Retinal pigment epithelial cell (primary cell): ENCODE data around the gene CACNA1C.

ENCODE experiments used
- DNase-seq: peaks from one replicate; pipeline ENCODE4 v3.0.0-alpha.2; 2010; ENCODE audit warnings: low read depth
- H3K4me3 ChIP-seq: 2 replicates; pipeline ENCODE4 v1.5.1; 2011; ENCODE audit warnings: mild to moderate bottlenecking, low read length, control low read depth, moderate library complexity
- CTCF ChIP-seq: conservative IDR thresholded peaks from 2 replicates; pipeline ENCODE4 v1.5.1; 2011; ENCODE audit warnings: low read depth, low read length, control low read depth, inconsistent platforms

Gene CACNA1C

GRCh38 chr12:2353281-2353680 is 300.5 kb downstream of the CACNA1C start:
- TF ChIP-seq CTCF, result no peak
- DNase-seq, result no peak
- no peak overlapping the region for H3K4me3 ChIP-seq

DNA sequence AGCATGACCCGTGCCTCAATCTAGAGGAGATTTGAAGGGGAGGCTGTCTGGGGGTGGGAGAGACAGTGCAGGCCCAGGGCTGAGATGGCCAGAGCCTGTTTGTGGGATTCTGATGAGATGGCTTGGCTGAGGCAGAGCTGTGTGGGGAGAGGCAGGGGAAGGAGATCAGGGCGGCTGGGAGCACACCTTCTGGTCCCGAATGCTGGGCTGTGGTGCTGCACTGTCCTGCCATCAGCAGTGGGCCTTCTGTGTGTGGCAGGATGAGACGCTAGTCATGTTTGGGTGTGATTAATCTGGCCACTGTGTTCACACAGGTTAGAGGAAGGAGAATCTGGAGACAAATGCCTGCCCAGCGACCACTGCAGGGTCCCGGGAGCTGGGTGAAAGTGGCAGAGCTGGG is 300.9 kb downstream of the CACNA1C start:
- no peak for TF ChIP-seq CTCF
- no peak for DNase-seq
- H3K4me3 ChIP-seq, result no peak overlapping the region

DNA sequence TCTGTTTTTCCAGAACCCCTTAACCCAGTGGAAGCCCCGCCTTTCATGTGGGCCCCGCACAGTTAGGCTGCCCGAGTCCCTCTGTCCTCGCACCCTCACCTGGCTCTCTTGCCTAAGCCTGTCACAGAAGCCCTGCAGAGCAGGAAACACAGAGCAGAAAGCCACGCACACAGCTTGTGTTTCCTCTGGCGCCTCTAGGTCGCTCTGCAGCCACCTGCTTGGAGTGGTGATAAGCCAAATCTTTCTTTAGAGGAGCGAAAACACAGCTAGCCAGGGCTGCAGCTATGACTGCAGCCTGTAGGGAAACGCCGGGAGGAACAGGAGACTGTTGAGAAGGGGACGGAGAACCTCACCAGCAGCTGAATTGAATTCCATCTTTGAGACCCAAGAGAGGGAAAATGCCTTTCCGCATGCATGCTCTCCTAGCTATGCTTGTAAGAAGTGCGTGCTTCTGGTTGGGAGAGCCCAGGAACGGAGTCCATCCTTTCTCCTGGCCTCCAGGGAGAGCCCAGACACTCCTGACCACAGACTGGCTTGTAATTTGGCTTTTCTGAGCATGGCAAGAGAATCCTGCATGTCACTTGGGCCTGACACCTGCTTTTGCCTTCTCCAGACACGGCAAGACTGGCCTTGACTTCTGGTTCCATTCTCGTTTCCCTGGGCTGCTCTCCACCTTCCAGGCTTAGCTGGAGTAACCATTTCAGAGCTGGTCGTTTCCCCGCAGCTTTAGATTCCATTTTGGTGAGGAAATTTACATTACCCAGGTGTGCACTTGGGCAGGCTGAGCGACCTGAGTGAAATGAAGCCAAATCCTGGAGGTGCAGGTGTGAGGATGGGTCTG is 301.6 kb downstream of the CACNA1C start:
- no peak for DNase-seq
- H3K4me3 ChIP-seq, result no peak overlapping the region
- TF ChIP-seq CTCF, result no peak

DNA sequence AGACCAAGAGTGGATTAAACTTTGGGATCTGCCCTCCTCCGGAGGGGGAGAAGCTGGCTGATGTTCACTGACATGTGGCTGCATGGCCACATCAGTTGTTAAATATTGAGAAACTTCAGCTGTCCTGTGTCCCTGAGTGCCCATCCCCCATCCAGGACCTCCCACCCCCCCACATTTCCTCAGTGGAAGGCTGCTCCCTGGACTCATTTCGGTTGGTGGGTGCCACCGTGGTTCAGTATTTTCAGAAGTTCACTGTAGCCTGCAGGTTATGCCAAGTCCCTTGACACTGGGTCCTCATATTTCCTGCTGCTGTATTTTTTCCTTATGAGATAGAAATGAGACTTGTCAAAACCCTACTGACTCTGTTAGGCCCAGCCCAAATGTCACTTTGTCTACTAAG is 302.4 kb downstream of the CACNA1C start:
- DNase-seq, result no peak
- TF ChIP-seq CTCF, result no peak

DNA sequence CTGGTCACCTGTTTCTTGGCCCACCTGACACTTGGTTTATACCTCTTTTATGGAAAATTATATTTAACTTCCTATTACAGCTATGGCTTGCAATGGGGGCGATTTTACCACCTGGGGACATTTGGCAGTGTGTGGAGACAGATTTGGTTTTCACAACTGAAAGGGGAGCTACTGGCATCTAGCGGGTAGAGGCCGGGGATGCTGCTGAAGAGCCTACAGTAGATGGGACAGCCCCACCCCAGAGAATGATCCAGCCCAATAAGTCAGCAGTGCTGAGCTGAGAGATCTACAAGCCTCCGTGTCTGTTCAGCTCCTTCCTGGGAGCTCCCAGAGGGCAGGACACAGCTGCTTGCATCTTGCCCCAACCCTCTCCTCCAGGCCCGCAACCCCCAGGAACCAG is 302.8 kb downstream of the CACNA1C start:
- TF ChIP-seq CTCF, result no peak
- DNase-seq, result no peak
- H3K4me3 ChIP-seq, result no peak overlapping the region

More for the DNA sequence above, 302.4 kb downstream of the CACNA1C start:
- H3K4me3 ChIP-seq, result no peak overlapping the region

DNA sequence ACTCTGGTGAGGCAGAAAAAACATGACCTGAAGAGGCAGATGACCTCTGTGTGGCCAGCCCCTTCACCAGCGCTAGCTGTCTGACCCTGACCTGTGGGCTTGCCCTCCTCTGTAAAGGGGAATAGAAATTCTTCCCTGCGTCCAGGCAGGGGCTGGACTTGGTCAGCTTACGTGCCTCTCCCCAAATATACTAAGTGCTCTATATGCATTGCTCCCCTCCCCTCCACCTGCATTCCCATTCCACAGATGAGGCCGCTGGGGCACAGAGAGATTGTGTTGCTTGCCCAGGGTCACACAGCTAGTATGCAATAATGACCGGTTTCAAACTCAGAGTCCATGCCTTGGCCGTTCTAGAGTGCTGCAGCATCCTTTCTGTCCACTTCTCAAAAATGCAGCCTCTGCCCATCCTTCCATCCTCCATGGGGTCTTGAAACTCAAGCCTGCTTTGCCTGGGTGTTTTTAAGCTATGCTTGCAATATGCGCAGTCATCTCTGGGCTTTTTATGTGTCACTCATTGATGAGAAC is 303.9 kb downstream of the CACNA1C start:
- no peak for DNase-seq
- TF ChIP-seq CTCF, result no peak
- H3K4me3 ChIP-seq, result no peak overlapping the region

- no peak for TF ChIP-seq CTCF
- H3K4me3 ChIP-seq, result no peak overlapping the region
- DNase-seq, result no peak
Measured at GRCh38 chr12:2358986-2359658, 306.3 kb downstream of the CACNA1C start.
